ENCODE measurements around the gene SFXN5.

The SFXN5 gene

GRCh38 chr2:73009177-73009839 is 62.2 kb downstream of the SFXN5 start:
- no peak for DNase-seq

DNA sequence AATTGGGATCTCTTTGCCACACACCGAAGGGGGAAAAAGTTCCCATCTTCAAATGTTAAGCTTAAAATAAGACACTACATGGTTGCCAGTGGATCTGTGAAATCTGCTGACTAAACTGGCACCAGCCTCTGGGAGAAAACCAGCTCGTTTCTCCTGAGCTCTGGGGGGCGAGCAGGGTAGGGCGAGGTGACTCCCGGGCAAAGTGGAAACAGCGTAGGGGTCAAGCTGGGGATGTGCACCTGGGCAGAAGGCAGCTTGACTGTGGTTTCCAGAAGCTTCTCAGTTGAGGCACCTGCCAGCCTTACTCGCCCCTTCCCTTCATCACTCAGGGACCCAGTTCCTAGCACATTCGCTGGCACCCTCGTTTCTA is 62.8 kb downstream of the SFXN5 start:
- DNase-seq, result no peak

DNA sequence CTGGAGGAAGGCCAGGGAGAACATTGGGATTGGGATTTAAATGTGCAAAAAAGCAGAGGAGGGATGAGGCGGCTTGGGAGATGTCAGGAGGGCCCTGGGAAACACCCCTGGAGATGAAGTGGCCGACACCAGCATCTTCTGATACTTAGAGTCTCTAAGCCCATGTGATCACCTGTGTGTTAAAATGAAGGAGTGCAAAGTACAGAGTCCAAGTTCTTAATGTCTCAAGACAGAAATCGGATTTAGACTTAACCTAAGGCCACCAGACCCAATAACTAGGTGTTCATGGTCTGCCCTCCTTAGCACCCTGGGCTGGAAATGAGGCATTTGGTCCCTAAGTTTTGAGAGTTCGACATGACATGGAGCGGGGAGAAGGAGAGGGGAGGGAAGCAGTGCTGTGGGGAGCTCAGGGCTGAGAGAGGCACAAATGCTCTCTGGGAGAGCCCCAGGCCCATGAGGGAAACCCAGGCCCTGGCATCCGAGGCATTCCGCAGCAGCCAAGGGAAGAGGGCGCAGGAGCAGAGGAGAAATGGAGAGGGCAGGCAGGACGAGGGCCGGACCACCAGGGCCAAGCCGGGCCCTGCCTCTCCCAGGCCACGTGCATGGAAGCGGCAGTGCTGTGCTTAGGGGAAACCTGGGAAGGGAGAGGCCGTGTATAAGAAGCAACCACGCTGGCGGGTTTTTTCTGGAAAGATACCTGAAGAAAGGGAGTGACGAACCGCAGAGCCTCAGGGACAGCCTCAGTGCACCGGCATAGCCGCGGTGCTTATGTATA is 63.3 kb downstream of the SFXN5 start:
- no peak for DNase-seq

GRCh38 chr2:73006969-73007710 is 64.4 kb downstream of the SFXN5 start:
- no peak for DNase-seq

DNA sequence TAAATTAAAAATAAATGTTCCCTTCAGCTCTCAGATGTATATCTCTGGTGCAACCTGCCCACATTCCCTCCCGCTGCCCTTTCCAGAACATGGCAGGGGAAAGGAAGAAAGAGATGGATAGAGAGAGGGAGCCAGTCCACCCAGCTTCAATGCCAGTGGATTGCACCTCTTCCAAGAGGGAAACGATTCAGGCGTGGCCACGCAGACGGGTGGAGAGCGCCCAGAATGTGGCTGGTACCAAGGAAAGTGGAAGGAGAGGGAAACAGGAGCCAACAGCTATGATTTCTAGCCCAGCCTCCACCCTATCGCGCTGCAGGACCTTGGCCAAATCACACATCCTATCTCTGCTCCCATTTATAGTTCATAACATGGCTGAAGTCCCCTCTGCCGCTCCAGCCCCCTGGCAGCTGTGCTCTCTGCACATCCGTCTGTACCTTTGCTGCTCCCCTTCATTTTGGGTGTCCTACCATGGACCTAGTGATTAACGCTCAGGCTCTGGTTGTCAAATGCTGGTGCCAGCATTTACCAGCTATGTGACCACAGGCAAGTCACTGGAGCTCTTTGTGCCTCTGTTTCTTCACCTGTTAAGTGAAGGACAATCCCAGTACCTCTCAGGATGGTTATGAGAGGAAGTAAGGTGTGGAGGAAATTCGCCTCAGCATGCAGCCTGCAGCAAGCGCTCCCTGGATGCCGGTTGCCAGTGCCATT is 66.5 kb downstream of the SFXN5 start:
- no peak for DNase-seq

DNA sequence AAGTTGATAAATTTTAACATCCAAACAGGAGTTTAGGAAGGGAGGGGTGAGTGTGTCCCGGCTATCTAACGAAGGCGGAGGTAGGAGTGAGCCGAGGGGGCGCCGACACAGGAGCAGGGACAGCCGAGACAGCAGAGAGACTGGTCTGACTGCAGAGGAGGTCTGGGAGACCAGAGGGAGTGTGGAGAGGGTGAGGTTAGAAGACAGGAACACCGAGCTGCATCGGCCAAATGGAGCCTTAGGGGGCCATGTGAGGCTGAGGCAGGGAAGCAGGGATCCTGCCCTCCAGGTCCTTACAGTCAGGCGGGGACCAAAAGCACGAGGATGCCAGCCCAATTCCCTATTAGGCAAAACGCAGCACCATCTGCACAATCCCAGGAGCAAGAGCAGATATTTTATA is 67.0 kb downstream of the SFXN5 start:
- no peak for DNase-seq

- no peak for DNase-seq
These were observed 68.5 kb downstream of the SFXN5 start for GRCh38 chr2:73003027-73003426.

- no peak for DNase-seq
These were observed 70.5 kb downstream of the SFXN5 start for GRCh38 chr2:73000808-73001570.

GRCh38 chr2:72999729-73000725 is 71.5 kb downstream of the SFXN5 start:
- DNase-seq, result no peak

GRCh38 chr2:72998724-72999123 is 72.8 kb downstream of the SFXN5 start:
- DNase-seq, result no peak

- DNase-seq, result no peak
These were observed 73.3 kb downstream of the SFXN5 start for GRCh38 chr2:72998234-72998651.

DNA sequence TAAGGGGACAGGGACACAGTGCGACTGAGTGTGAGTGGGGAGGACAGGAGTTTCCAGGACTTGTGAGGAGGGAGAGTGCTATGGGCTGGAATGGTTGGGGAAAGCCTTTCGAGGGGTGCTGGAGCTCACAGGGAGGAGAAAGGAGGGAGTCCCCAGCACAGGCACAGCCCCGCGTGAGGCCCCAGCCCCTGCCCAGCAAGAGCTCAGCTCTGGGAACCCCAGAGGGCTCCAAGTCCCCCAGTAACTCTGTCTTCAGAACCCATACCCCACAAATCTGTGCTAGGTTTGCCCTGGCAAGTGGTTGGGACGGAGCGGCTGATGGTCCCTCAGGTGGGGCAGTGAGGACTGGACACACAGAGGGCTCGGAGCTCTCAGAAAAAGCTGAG is 75.4 kb downstream of the SFXN5 start:
- DNase-seq, result no peak

DNA sequence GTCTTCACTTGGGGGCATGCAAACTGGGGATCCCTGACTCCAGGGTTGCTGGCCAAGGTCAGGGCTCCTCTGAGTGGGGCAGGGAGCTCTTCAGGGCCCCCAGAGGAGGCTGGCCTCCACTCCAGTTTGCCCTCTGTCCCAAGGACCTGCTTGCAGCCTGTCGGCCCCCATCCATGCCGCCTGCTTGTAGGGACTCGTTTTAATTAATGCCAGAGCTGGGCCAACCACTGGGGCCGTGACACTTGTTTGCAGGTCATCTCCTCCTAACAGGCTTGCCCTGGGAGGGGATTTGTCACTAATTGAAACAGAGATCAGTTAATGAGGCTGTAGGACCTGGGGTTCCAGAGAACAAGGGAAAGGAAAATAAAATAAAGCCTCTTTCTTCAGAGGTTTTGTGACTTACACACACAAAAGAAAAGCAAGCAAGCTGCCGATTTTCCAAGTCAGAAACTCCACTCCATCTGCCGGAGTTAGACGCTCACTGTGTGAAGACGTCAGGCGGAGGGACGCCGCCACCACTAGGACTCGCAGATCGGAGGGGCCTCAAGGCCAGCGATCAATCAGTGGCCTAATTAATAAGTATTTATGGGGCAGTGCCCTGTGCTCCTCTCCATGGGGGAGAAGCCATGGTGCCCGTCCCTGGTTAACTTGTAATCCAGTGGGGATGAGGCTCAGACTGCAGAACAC is 75.9 kb downstream of the SFXN5 start:
- no peak for DNase-seq

- no peak for DNase-seq
These were observed 76.5 kb downstream of the SFXN5 start for GRCh38 chr2:72994991-72995380.

DNA sequence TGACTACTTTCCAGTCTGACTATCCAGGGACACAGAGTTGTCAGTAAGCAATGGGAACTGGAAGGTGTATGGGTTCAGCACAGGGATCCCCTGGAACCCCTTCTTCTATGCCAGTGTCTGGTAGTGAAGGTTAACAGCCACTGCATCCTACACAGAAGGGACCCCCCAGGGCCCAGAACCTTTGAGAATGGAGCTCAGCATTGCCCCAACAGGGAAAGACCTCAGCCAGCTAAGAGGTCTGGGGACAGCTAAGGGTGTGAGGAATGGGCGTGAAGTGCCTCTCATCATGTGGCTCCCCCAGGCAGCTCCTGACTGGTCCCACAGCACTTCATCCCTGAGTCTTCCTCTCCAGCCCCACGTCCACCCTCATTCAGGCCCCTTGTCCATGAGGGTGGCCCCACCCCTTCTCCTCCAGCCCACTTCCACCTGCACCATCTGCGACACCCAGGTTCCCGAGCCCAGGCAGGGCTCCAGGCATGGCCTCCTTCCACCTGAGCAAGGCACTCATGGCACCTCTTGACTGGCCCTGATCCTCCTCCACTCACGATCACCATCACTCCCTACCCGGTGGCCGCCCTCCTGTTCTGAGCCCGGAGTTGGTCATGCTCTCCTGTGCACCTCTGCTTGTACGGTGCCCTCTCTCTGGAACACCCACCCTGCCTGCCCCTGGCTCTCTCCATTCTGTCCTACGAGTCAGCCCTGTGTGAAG is 77.1 kb downstream of the SFXN5 start:
- no peak for DNase-seq

DNA sequence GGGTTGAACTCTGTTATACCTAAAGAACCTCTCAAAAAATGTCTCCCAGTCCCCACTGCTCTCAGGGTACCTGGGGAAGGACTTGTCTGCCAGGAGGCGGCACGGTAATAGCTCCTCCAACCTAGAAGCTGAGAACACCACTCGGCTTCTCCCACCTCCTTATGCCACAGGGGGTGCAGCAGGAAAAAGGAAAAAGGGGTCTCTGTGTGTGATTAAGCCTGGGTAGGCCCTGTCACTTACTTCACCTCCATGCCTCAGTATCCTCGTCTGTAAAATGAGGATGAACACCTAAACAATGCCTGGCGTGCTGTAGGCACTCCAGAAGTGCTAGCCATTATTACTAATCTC is 77.6 kb downstream of the SFXN5 start:
- DNase-seq, result no peak

DNA sequence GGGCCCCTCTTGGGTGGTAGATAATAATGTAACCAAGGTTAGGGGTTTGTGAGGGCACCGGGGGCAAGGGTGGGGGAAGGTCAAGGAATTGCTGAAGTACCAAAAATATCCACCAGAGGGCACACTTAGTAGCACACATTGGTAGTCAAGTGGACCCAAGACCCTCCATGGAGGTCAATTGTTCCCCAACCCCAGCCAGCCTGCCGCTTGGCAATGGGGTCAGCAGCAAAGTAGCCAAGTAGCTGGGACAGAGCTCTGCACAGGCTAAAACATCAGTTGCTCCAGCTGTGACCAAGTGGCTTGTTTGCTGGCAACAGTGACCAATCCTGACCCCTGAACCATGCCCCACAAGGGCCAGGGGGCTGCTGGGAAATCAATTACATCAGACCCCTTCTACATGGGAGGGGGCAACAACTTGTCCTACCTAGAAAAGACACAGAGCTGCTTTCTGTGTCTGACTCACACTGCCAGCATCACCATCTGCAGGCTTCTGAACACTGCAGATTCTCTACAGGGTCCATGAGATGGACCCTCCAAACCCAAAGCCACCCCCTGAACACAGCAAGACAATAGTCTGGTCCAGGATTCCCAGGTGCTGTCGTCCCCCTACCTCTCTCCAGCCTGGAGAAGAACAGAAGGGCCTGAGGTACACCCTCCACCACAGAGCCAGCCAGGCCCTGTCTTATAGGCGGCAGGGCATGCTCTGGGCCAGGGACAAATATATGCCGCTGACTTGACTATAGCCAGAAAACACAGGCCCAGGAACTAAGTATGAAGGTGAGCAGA is 78.2 kb downstream of the SFXN5 start:
- DNase-seq, result peak; percentile 46

GRCh38 chr2:72992734-72993102 is 78.8 kb downstream of the SFXN5 start:
- DNase-seq, result no peak

DNA sequence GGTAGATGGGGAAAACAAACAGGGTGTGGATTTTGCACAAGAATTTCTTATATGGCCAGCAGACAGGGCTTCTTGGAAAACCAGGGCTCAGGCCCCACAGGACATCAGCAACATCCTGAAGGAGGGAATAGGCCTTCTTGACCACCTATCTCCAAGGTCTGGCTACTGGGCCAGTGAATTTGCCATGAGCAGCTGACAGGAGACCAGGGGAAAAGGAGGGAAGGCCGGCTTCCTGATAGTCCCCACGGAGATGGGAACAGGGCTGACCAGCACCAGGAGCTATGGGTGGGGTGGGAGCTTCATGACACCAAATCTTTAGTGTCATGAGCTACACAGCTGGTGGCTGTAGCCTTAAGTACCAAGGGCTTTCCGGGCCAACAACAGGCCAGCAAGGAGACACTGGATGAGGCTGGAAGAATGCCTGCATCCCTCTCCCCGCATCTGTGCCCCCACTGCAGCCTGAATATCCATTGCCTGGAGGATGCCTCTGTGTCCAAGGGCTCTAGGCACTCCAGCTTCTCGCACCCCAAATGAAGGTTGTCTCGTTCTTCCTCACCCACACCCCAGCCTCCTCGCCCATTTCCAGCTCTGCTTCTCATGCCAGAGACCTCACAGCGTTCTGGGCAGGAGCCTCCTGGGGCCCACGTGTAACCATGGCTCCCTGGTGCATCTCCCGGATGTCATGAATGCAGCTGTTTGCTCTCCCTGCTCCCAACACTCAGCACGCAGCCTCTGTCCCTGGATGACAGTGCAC is 79.4 kb downstream of the SFXN5 start:
- no peak for DNase-seq

Data from activated CD4-positive, CD25-positive, alpha-beta regulatory T cell treated with anti-CD3 and anti-CD28 coated beads, Interleukin-2, amount 50 U/mL, for 72 hours (primary cell).